WTC11 (cell line): Measurements from ENCODE around the gene TCF3. TPM values are rescaled to one million over a fixed set of nuclear protein-coding genes. Genes with fewer than 3 reads are reported as not detected.

Experiments used
- ATAC-seq: fragments of 200-7000 bp; cut with Tn5 transposase; 2 replicates; pipeline ENCODE4 v1.10.0; 2021; ENCODE audit warnings: mild to moderate bottlenecking, moderate library complexity
- CTCF ChIA-PET: fragments of 300-600 bp; sonication (Branson Sonifier 250); formaldehyde crosslinking; loops from one replicate; lab custom pipeline; 2021; ENCODE audit warnings: antibody characterized with exemption; lab: Charles Lee
- POLR2A ChIA-PET: fragments of 350-600 bp; sonication (Branson Sonifier 250); formaldehyde crosslinking; loops from one replicate; lab custom pipeline; 2021; ENCODE audit warnings: antibody characterized with exemption; lab: Charles Lee
- DNase-seq: peaks from one replicate; pipeline ENCODE4 v3.0.0; 2021; ENCODE audit warnings: low spot score
- H3K27ac Mint-ChIP-seq: 2 replicates; pipeline ENCODE4 v1.8.0; 2021; ENCODE audit warnings: mixed read lengths
- H3K27me3 Mint-ChIP-seq: 2 replicates; pipeline ENCODE4 v1.8.0; 2021; ENCODE audit warnings: low read depth, mild to moderate bottlenecking, moderate library complexity, mixed read lengths
- H3K36me3 Mint-ChIP-seq: 2 replicates; pipeline ENCODE4 v1.8.0; 2021; ENCODE audit warnings: mixed read lengths
- H3K4me1 Mint-ChIP-seq: 2 replicates; pipeline ENCODE4 v1.8.0; 2022; ENCODE audit warnings: mixed read lengths
- H3K4me3 Mint-ChIP-seq: 2 replicates; pipeline ENCODE4 v1.8.0; 2021; ENCODE audit warnings: mild to moderate bottlenecking, moderate library complexity, mixed read lengths
- H3K9me3 Mint-ChIP-seq: 2 replicates; pipeline ENCODE4 v1.8.0; 2021; ENCODE audit warnings: mixed read lengths
- ATF1 ChIP-seq: sonication (generic); formaldehyde crosslinking; IDR thresholded peaks from 2 replicates; pipeline ENCODE4 v1.8.1; 2023; ENCODE audit warnings: mild to moderate bottlenecking, moderate library complexity, missing genetic modification reagents
- ELF4 ChIP-seq: sonication (generic); formaldehyde crosslinking; IDR thresholded peaks from 2 replicates; pipeline ENCODE4 v1.8.1; 2022; ENCODE audit warnings: low read depth, mild to moderate bottlenecking, moderate library complexity, missing genetic modification reagents
- GRHL2 ChIP-seq: fragments of 250-450 bp; sonication (Bioruptor Pico); IDR thresholded peaks from 2 replicates; pipeline ENCODE4 v1.8.0; 2022; ENCODE audit warnings: mild to moderate bottlenecking, moderate library complexity; ENCODE audit not compliant: insufficient replicate concordance, severe bottlenecking
- JAZF1 ChIP-seq: fragments of 250-450 bp; sonication (Bioruptor Pico); IDR thresholded peaks from 2 replicates; pipeline ENCODE4 v1.9.0; 2021; ENCODE audit warnings: moderate library complexity, mild to moderate bottlenecking, inconsistent platforms
- MXD4 ChIP-seq: fragments of 250-450 bp; sonication (Bioruptor Pico); IDR thresholded peaks from 2 replicates; pipeline ENCODE4 v1.8.0; 2021; ENCODE audit warnings: mild to moderate bottlenecking, moderate library complexity, borderline replicate concordance
- NFYB ChIP-seq: sonication (generic); formaldehyde crosslinking; conservative IDR thresholded peaks from 2 replicates; pipeline ENCODE4 v1.8.0; 2022; ENCODE audit warnings: low read depth, missing genetic modification reagents
- RELA ChIP-seq: sonication (generic); formaldehyde crosslinking; IDR thresholded peaks from 2 replicates; pipeline ENCODE4 v1.8.1; 2022; ENCODE audit warnings: missing genetic modification reagents, mild to moderate bottlenecking, borderline replicate concordance
- SMAD4 ChIP-seq: sonication (generic); formaldehyde crosslinking; IDR thresholded peaks from 2 replicates; pipeline ENCODE4 v1.8.0; 2022; ENCODE audit warnings: mild to moderate bottlenecking, missing genetic modification reagents
- ZBTB21 ChIP-seq: sonication (generic); formaldehyde crosslinking; IDR thresholded peaks from 2 replicates; pipeline ENCODE4 v1.8.1; 2023; ENCODE audit warnings: mild to moderate bottlenecking, missing genetic modification reagents, borderline replicate concordance
- ZNF232 ChIP-seq: sonication (generic); formaldehyde crosslinking; IDR thresholded peaks from 2 replicates; pipeline ENCODE4 v1.8.0; 2022; ENCODE audit warnings: mild to moderate bottlenecking, missing genetic modification reagents
- ZNF317 ChIP-seq: sonication (generic); formaldehyde crosslinking; IDR thresholded peaks from 2 replicates; pipeline ENCODE4 v1.8.1; 2023; ENCODE audit warnings: low read depth, mild to moderate bottlenecking, moderate library complexity, missing genetic modification reagents, borderline replicate concordance
- ZNF671 ChIP-seq: fragments of 250-450 bp; sonication (Bioruptor Pico); IDR thresholded peaks from 2 replicates; pipeline ENCODE4 v1.8.0; 2021; ENCODE audit warnings: mild to moderate bottlenecking
- total RNA-seq: library from RNA; stranded (reverse); gene quantifications from 3 replicates; pipeline ENCODE4 v1.2.3, GENCODE V29; 2021
- TF ChIP-seq, protein P1 (sequence below): sonication (generic); formaldehyde crosslinking; IDR thresholded peaks from 2 replicates; pipeline ENCODE4 v1.8.1; 2023; ENCODE audit warnings: mild to moderate bottlenecking, missing genetic modification reagents, borderline replicate concordance
- TF ChIP-seq, protein P2 (sequence below): sonication (generic); formaldehyde crosslinking; IDR thresholded peaks from 2 replicates; pipeline ENCODE4 v1.8.0; 2022; ENCODE audit warnings: mild to moderate bottlenecking, missing genetic modification reagents
- TF ChIP-seq, protein P3 (sequence below): sonication (generic); formaldehyde crosslinking; IDR thresholded peaks from 2 replicates; pipeline ENCODE4 v1.8.1; 2022; ENCODE audit warnings: mild to moderate bottlenecking, moderate library complexity, missing genetic modification reagents
- TF ChIP-seq, protein P4 (sequence below): sonication (generic); formaldehyde crosslinking; IDR thresholded peaks from 2 replicates; pipeline ENCODE4 v1.8.0; 2023; ENCODE audit warnings: missing genetic modification reagents
- TF ChIP-seq, protein P5 (sequence below): fragments of 250-450 bp; sonication (Bioruptor Pico); IDR thresholded peaks from 2 replicates; pipeline ENCODE4 v1.9.0; 2021; ENCODE audit warnings: moderate library complexity, mild to moderate bottlenecking, inconsistent platforms, borderline replicate concordance
- TF ChIP-seq, protein P6 (sequence below): sonication (generic); formaldehyde crosslinking; IDR thresholded peaks from 2 replicates; pipeline ENCODE4 v1.8.0; 2022; ENCODE audit warnings: missing genetic modification reagents

TCF3 gene
- total RNA-seq, 1 experiment from 2014 or later, result 324 TPM

DNA sequence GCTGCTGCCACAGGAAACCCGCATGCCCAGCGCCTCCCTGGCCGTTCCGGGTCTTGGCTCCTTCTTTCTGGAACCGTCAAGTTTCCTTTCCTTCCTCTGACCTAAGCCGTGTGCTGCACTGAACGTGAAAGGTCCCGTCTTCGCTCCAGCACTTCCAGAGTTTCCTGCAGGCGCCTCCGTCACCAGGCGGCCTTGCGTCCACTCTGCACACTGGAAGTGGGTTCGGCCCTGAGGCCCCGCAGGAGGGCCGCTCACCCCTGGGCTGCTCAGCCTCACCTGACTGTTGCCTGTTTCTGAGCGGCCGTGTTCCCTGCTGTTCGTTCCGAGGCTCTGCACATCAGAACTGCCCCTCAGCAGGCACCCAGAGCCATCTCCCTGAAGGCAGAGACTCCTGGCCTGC lies 72.0 kb downstream of the TCF3 start (continued):
- TF ChIP-seq ATF1 (CRISPR knock-in tag) (no peak), RELA (no peak)

DNA sequence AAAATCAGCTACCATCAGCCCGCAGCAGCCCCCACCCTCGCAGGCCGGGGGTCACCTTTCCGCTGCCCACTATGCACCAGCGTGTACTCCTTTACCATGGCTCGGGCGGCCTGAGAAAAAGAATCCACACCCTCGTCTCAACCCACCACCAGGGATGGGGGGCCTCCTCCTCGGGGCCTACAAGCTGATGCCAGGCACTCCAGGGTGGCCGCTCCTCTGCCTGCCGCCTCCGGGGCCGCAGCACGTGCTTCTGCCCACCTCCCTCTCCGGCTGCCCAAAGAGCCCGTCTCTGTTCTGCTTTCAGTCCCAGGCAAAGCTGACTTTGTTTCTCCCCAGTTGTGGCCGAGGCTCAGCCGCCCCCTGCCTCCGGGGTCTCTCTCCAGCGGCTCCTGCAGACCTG lies 73.2 kb downstream of the TCF3 start:
- peaks cover 32% of the 10 kb centered on the region for H3K36me3 Mint-ChIP-seq

More for the DNA sequence above, 73.2 kb downstream of the TCF3 start:
- POLR2A ChIA-PET, result no interaction called here
- TF ChIP-seq ELF4 (CRISPR knock-in tag) (no peak), SMAD4 (CRISPR knock-in tag) (no peak), JAZF1 (no peak), GRHL2 (CRISPR knock-in tag) (no peak), ZNF317 (no peak), NFYB (CRISPR knock-in tag) (no peak), ZBTB21 (CRISPR knock-in tag) (no peak), ZNF671 (CRISPR knock-in tag) (no peak), RELA (no peak), ZNF232 (CRISPR knock-in tag) (no peak), ATF1 (CRISPR knock-in tag) (no peak), MXD4 (CRISPR knock-in tag) (no peak)
- TF ChIP-seq, protein P1, sequence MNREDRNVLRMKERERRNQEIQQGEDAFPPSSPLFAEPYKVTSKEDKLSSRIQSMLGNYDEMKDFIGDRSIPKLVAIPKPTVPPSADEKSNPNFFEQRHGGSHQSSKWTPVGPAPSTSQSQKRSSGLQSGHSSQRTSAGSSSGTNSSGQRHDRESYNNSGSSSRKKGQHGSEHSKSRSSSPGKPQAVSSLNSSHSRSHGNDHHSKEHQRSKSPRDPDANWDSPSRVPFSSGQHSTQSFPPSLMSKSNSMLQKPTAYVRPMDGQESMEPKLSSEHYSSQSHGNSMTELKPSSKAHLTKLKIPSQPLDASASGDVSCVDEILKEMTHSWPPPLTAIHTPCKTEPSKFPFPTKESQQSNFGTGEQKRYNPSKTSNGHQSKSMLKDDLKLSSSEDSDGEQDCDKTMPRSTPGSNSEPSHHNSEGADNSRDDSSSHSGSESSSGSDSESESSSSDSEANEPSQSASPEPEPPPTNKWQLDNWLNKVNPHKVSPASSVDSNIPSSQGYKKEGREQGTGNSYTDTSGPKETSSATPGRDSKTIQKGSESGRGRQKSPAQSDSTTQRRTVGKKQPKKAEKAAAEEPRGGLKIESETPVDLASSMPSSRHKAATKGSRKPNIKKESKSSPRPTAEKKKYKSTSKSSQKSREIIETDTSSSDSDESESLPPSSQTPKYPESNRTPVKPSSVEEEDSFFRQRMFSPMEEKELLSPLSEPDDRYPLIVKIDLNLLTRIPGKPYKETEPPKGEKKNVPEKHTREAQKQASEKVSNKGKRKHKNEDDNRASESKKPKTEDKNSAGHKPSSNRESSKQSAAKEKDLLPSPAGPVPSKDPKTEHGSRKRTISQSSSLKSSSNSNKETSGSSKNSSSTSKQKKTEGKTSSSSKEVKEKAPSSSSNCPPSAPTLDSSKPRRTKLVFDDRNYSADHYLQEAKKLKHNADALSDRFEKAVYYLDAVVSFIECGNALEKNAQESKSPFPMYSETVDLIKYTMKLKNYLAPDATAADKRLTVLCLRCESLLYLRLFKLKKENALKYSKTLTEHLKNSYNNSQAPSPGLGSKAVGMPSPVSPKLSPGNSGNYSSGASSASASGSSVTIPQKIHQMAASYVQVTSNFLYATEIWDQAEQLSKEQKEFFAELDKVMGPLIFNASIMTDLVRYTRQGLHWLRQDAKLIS (CRISPR knock-in tag), result no peak
- TF ChIP-seq, protein P2, sequence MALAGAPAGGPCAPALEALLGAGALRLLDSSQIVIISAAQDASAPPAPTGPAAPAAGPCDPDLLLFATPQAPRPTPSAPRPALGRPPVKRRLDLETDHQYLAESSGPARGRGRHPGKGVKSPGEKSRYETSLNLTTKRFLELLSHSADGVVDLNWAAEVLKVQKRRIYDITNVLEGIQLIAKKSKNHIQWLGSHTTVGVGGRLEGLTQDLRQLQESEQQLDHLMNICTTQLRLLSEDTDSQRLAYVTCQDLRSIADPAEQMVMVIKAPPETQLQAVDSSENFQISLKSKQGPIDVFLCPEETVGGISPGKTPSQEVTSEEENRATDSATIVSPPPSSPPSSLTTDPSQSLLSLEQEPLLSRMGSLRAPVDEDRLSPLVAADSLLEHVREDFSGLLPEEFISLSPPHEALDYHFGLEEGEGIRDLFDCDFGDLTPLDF (CRISPR knock-in tag), result no peak
- TF ChIP-seq, protein P3, sequence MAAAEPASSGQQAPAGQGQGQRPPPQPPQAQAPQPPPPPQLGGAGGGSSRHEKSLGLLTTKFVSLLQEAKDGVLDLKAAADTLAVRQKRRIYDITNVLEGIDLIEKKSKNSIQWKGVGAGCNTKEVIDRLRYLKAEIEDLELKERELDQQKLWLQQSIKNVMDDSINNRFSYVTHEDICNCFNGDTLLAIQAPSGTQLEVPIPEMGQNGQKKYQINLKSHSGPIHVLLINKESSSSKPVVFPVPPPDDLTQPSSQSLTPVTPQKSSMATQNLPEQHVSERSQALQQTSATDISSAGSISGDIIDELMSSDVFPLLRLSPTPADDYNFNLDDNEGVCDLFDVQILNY (CRISPR knock-in tag), result no peak
- TF ChIP-seq, protein P4, sequence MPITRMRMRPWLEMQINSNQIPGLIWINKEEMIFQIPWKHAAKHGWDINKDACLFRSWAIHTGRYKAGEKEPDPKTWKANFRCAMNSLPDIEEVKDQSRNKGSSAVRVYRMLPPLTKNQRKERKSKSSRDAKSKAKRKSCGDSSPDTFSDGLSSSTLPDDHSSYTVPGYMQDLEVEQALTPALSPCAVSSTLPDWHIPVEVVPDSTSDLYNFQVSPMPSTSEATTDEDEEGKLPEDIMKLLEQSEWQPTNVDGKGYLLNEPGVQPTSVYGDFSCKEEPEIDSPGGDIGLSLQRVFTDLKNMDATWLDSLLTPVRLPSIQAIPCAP (CRISPR knock-in tag), result no peak
- TF ChIP-seq, protein P5, sequence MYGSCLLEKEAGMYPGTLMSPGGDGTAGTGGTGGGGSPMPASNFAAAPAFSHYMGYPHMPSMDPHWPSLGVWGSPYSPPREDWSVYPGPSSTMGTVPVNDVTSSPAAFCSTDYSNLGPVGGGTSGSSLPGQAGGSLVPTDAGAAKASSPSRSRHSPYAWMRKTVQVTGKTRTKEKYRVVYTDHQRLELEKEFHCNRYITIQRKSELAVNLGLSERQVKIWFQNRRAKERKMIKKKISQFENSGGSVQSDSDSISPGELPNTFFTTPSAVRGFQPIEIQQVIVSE (CRISPR knock-in tag), result no peak
- TF ChIP-seq, protein P6, sequence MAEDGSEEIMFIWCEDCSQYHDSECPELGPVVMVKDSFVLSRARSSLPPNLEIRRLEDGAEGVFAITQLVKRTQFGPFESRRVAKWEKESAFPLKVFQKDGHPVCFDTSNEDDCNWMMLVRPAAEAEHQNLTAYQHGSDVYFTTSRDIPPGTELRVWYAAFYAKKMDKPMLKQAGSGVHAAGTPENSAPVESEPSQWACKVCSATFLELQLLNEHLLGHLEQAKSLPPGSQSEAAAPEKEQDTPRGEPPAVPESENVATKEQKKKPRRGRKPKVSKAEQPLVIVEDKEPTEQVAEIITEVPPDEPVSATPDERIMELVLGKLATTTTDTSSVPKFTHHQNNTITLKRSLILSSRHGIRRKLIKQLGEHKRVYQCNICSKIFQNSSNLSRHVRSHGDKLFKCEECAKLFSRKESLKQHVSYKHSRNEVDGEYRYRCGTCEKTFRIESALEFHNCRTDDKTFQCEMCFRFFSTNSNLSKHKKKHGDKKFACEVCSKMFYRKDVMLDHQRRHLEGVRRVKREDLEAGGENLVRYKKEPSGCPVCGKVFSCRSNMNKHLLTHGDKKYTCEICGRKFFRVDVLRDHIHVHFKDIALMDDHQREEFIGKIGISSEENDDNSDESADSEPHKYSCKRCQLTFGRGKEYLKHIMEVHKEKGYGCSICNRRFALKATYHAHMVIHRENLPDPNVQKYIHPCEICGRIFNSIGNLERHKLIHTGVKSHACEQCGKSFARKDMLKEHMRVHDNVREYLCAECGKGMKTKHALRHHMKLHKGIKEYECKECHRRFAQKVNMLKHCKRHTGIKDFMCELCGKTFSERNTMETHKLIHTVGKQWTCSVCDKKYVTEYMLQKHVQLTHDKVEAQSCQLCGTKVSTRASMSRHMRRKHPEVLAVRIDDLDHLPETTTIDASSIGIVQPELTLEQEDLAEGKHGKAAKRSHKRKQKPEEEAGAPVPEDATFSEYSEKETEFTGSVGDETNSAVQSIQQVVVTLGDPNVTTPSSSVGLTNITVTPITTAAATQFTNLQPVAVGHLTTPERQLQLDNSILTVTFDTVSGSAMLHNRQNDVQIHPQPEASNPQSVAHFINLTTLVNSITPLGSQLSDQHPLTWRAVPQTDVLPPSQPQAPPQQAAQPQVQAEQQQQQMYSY (CRISPR knock-in tag), result no peak
- H3K27ac Mint-ChIP-seq, result 0 out of 2 replicates have a peak overlapping the region, but pooled peaks have one; percentile 36
- DNase-seq (no peak), ATAC-seq (no peak)
- H3K27me3 Mint-ChIP-seq, result no peaks in the 10 kb centered on the region
- H3K9me3 Mint-ChIP-seq, result no peaks in the 10 kb centered on the region
- no peak overlapping the region for H3K4me3 Mint-ChIP-seq
- no peaks in the 10 kb centered on the region for H3K4me1 Mint-ChIP-seq
- CTCF ChIA-PET, result interaction anchor here (1.0 kb wide), 1 partner anchor 12 kb away, joined by 8 read pairs; no protein-coding TSS in a partner anchor
